HG03521 (cell line): ENCODE results near the gene CEP104.

ENCODE experiments used
- ATAC-seq: cut with Tn5 transposase; IDR thresholded peaks from one replicate; pipeline ENCODE4 v1.9.1; 2021; ENCODE audit warnings: mild to moderate bottlenecking, moderate library complexity; ENCODE audit not compliant: unreplicated experiment

The CEP104 gene

GRCh38 chr1:3894626-3895278, 37.7 kb upstream of the CEP104 start:
- ATAC-seq, result no peak

- no peak for ATAC-seq
Measured at GRCh38 chr1:3893190-3893589, 36.2 kb upstream of the CEP104 start.

GRCh38 chr1:3892748-3893147, 35.7 kb upstream of the CEP104 start:
- no peak for ATAC-seq

DNA sequence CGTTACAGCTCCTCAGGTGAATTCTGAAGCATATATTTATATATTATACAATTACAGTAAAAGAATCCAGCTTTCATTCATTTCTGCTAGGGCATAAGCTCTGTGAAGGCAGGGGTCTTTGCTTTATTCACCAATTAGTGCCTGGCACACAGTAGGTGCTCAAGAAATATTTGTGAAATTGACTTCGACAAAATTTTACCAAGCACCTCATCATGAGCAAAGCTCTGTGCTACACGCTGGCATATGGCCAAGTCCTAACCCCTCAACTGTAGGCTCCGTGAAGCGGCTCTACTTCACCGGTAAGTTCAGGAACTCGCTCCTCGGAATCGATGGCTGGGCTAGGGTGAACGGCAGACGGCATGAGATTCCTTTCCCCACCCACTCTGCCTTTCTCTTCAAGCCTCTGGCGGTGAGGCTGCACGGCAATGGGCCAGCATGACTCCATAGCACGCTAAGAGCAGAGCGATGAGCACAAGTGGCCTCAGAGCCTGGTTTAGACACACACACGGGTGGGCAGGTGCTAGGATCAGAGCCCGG, 34.4 kb upstream of the CEP104 start:
- no peak for ATAC-seq

DNA sequence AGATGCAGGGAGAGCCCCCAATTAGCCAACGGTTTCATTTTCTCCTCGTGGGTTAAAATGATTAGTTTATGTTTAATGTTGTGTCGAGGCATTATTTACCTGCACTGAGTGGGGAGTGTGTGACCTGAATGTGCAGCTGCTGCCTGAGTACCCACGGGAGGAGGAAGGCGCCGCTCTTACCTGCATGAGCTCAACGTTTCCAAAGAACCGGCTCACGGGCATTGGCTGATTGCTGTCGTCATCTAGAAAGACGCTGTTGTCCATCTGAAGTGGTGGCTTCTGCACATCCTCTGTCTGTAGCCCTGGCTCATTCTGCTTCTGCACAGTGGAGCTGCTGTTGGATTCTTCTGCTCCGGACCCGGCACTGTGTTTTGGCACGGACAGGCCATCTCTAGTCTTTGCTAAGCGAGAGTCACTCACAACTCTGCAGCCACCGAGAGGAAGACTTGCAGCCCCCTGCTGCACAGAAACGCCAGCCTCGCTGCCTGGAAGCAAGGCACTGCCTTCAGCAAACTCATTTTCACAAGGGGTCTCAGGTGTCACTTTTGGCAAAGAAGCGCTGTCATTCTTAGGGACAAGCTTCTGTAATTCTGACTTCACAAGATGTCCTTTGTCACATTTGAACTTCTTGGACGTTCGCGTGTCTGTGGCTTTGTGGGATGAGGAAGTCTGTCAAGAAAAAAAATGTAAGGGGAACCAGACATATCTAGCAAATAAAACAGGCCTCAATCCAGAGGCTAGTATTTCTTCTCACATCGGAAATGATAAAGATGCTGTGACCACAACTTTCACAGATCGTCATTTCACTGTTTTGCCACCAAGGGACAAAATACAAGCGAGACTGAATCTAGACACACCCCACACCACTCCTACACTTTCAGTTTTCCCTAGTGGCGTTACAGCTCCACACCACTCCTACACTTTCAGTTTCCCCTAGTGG, 33.6 kb upstream of the CEP104 start:
- ATAC-seq, result no peak

DNA sequence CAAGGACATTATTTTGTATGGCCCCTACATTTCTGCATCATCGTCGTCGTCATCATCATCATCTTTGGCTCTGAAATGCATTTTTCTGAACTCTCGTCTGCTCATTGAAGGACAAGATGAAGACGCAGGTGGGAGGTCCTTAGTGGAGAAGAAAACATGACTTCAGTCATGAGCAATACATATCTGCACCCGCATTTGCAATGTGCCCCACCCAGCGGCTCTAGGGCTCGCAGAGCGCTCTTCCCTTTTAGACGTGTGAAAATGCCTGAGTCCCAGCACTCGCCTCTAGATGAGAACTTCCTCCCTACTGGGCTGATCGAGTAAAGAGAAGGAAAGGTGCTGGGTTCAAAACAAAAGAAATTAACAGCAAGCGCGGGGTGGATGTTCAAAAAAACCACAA, 32.9 kb upstream of the CEP104 start:
- ATAC-seq, result no peak

GRCh38 chr1:3888301-3888700, 31.3 kb upstream of the CEP104 start:
- ATAC-seq, result no peak

- no peak for ATAC-seq
Measured at GRCh38 chr1:3886691-3887090, 29.7 kb upstream of the CEP104 start.

GRCh38 chr1:3886106-3886670, 29.2 kb upstream of the CEP104 start:
- no peak for ATAC-seq

DNA sequence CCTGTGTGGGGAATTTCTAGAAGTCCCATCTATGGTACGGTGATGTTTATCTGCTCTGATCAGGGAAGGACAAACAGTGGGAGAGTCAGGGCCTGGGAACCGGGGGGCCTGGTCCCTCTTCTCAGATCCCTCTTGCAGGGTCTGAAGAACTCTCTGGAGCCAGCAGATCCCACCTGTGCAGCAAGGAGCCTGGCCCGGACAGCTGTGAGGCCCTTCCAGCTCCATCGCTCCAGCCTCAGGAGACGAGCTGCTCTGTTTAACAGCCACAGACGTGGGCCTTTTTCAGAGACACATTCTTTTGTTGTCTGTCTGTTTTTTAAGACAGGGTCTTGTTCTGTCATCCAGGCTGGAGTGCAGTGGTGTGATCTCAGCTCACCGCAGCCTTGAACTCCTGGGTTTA, 28.6 kb upstream of the CEP104 start:
- ATAC-seq, result no peak

DNA sequence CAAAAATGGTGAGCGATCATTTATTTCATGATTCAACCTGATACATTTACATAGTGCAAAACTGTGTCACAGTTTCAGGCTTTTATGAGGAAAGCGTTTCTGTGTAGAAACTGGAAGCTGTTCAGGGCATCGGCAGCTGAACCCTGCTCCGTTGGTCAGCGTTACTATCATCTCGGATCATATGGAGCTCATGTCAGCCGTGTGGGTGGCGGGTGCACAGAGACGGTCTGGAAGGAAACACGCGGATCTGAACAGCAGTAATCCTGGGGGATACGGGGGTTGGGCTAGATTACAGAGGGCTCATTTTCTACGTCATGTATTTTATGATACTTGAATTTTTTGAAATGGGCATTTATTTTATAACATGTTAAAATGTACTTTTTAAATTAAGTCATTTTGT, 28.0 kb upstream of the CEP104 start:
- no peak for ATAC-seq

- ATAC-seq, result no peak
Measured at GRCh38 chr1:3883194-3883925, 26.3 kb upstream of the CEP104 start.

DNA sequence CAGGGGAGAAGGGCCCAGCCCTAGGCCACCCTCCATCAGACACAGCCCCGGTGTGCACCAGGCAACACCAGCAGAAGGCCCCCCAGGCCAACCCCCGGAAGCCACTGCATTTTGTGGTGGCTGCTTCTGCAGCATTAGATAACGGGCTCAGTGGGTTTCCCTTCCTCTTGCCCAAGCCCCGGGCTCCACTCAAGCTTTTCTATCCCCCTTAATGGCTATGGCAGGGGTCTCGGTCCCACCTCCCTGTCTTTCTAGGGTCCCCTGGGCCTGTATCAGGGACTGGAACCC, 24.1 kb upstream of the CEP104 start:
- no peak for ATAC-seq

DNA sequence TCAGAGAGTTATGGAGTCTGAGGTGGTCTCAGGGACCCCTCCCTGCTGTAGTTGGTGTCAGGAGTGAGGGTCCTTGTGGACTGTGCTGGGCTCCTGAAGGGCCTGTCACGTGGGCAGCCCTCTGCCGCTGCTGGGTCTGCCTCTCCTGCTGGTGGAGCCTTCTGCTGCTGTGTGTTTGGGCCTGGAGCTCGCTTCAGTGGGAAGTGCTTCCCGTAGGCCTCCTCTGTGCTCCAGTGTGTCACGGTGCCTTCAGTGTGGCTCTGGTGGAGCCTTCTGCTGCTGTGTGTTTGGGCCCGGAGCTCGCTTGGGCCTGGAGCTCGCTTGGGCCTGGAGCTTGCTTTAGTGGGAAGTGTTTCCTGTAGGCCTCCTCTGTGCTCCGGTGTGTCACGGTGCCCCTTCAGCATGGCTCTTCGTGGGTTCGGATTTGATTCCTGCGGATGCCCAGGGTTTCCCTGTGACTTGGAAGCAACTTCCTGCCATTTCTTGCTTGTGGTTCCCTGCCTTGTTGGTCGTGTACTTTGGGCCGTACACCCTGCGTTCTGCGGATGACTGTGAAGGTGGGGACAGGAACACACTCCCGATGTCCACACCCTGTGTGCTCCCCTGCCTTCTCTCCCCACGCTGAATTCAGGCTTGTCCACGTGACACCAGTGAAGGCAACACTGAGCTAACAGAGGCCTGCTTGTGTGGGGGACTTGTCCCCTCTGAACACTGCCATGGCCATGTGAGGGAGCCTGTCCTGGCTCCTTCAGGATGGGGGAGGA, 23.6 kb upstream of the CEP104 start:
- ATAC-seq, result no peak

DNA sequence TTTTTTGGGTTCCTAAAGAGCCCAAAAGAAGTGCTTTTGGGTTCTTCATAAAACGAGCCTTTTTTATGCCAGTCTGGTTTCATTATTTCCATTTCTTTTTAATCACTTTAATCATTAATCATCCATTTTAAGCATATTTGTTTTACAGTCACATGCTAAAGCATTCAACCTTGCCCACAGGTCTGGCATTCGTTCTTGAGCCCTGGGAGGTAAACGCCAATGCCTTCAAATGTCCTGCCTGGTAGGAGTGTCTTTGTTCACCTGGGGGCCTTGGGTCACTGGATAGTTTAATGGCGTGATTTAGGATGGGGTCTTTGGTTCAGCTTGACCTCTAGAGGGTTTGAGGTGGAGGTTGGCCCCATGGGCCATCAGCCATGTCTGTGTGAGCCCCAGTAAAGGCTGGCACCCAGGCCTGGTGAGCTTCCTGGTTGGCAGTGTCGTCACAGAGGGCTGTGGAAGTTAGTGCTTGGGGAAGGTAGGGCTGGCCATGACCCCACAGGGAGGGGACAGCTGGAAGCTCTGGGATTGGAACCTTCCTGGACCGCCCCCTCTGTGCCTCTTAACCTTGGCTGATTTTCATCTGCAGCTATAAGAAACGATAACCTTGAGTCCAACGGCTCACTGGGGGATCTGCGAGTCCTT, 22.9 kb upstream of the CEP104 start:
- no peak for ATAC-seq

- ATAC-seq, result no peak
Measured at GRCh38 chr1:3879099-3879498, 22.1 kb upstream of the CEP104 start.

DNA sequence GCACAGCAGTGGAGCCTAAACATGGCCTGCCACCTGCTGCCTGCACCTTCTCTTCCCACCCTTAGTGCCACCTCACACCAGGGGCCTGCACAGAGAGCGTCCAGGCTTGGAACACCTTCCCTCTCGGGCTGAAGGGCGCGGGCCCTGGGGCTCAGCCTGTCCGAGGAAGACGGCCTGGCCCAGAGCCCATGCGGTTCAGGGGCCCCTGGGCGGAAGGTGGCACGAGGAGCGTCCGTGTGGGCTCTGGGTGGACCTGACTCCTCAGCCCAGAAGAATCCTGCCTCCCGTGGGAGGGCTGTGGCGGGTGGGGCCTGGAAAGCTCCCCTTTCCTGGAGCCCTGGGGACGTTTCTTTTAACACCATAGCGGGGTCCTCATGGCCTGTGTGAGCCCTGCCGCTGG, 19.7 kb upstream of the CEP104 start:
- ATAC-seq, result no peak

- no peak for ATAC-seq
Measured at GRCh38 chr1:3874736-3875135, 17.7 kb upstream of the CEP104 start.

DNA sequence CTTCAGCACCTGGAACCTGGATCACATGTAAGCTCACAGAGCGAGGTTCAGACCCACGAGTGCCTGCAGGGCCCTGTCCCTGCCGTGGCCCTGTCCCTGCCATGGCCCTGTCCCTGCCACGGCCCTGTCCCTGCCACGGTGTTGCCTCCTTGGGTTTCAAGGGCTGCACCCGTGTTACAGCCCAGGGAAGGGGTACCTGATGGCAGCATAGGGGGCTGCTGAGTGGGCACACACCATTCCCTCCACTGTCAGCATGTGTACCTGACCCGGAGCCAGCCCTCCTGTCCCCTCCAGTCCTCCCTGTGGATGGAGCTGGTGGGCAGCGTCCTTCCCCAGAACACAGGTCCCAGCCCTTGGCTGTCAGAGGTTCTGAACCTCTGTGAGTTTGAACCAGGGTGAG, 15.5 kb upstream of the CEP104 start:
- ATAC-seq, result no peak

DNA sequence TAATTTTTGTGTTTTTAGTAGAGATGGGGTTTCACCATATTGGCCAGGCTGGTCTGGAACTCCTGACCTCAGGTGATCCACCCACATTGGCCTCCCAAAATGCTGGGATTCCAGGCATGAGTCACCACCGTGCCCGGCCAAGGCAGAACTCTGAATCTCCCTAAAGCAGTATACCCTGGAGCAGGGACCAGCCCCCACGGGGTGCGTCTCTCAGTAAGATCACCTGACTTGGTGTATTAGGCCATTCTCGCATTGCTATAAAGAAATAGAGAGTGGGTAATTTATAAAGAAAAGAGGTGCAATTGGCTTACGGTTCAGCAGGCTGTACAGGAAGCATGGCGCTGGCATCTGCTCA, 14.4 kb upstream of the CEP104 start:
- no peak for ATAC-seq
